ENCODE results near the gene ARHGAP20. TPM values are rescaled to one million over a fixed set of nuclear protein-coding genes. Genes with fewer than 3 reads are reported as not detected.

ARHGAP20 gene
- total and polyA plus RNA-seq, 3 experiments from 2014 or later = 0.09 TPM; not detected in 2

DNA sequence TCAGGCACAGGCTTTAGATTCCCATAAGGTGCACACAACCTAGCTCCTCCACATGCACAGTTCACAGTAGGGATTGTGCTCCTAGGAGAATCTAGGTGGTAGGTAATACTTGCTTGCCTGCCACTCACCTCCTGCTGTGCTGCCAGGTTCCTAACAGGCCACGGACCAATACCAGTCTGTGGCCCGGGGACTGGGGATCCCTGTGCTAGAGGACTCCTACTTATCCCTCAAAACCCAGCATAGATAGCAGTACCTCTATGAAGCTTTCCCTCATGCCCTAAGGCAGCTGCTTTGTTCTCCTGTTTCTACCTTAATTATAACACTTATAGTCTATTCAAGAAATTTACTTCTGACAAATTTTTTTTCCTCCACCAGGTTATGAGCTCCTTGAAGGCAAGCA lies 36.7 kb downstream of the ARHGAP20 start:
- H3K4me1 Mint-ChIP-seq = no peaks in the 10 kb centered on the region
- no peak overlapping the region for H3K27ac Mint-ChIP-seq
- Histone ChIP-seq H3K9me3 (ENCODE audit: low read length) (no peaks in the 10 kb centered on the region), H3K4me1 (ENCODE audit: insufficient read depth, low read length) (no peaks in the 10 kb centered on the region), H3K36me3 (ENCODE audit: insufficient read depth, low read length) (no peaks in the 10 kb centered on the region), H3K27ac (ENCODE audit: low read depth, low read length) (no peak overlapping the region), H3K4me3 (ENCODE audit: low read length) (no peak overlapping the region), H3K27me3 (ENCODE audit: insufficient read depth, low read length, poor library complexity, severe bottlenecking) (no peaks in the 10 kb centered on the region)
- DNase-seq = no peak
- peaks cover 0 to 5% of the 10 kb centered on the region in 2 donors for H3K27me3 Mint-ChIP-seq
- H3K36me3 Mint-ChIP-seq = no peaks in the 10 kb centered on the region
- CTCF ChIA-PET = no interaction called here
- POLR2A ChIA-PET = no interaction called here
- no peak overlapping the region for H3K4me3 Mint-ChIP-seq
- H3K9me3 Mint-ChIP-seq = no peaks in the 10 kb centered on the region

- Mint-ChIP-seq H3K27ac (no peak overlapping the region), H3K9me3 (peaks cover 0 to 3% (median 0%) of the 10 kb centered on the region in 5 donors), H3K4me1 (no peaks in the 10 kb centered on the region), H3K27me3 (peaks cover 1 to 14% of the 10 kb centered on the region in 2 donors), H3K36me3 (no peaks in the 10 kb centered on the region), H3K4me3 (no peak overlapping the region)
- ChIA-PET CTCF (no interaction called here), POLR2A (no interaction called here)
- H3K4me3 ChIP-seq (ENCODE audit: low read length) = no peak overlapping the region
- no peaks in the 10 kb centered on the region for H3K27me3 ChIP-seq (ENCODE audit: insufficient read depth, low read length, poor library complexity, severe bottlenecking)
- no peaks in the 10 kb centered on the region for H3K36me3 ChIP-seq (ENCODE audit: insufficient read depth, low read length)
- no peak overlapping the region for H3K27ac ChIP-seq (ENCODE audit: low read depth, low read length)
- no peaks in the 10 kb centered on the region for H3K9me3 ChIP-seq (ENCODE audit: low read length)
- H3K4me1 ChIP-seq (ENCODE audit: insufficient read depth, low read length) = no peaks in the 10 kb centered on the region
- DNase-seq = no peak
These were observed 46.4 kb downstream of the ARHGAP20 start for GRCh38 chr11:110665689-110666465.

- Mint-ChIP-seq H3K36me3 (peaks cover 0 to 7% (median 0%) of the 10 kb centered on the region in 3 donors), H3K27me3 (peaks cover 12 to 36% of the 10 kb centered on the region in 2 donors), H3K9me3 (peaks cover 2 to 13% (median 5%) of the 10 kb centered on the region in 5 donors), H3K4me1 (no peaks in the 10 kb centered on the region), H3K27ac (no peak overlapping the region), H3K4me3 (no peak overlapping the region)
- DNase-seq = no peak
- no peak overlapping the region for H3K27ac ChIP-seq (ENCODE audit: low read depth, low read length)
- ChIA-PET POLR2A (no interaction called here), CTCF (no interaction called here)
- H3K36me3 ChIP-seq (ENCODE audit: insufficient read depth, low read length) = no peaks in the 10 kb centered on the region
- H3K27me3 ChIP-seq (ENCODE audit: insufficient read depth, low read length, poor library complexity, severe bottlenecking) = no peaks in the 10 kb centered on the region
- H3K4me3 ChIP-seq (ENCODE audit: low read length) = no peak overlapping the region
- H3K9me3 ChIP-seq (ENCODE audit: low read length) = no peaks in the 10 kb centered on the region
- no peaks in the 10 kb centered on the region for H3K4me1 ChIP-seq (ENCODE audit: insufficient read depth, low read length)
These were observed 56.3 kb downstream of the ARHGAP20 start for GRCh38 chr11:110655967-110656366.

GRCh38 chr11:110654456-110654855 lies 57.8 kb downstream of the ARHGAP20 start:
- Mint-ChIP-seq H3K9me3 (peaks cover 7 to 14% (median 9%) of the 10 kb centered on the region in 5 donors), H3K4me3 (no peak overlapping the region), H3K27me3 (peaks cover 13 to 30% of the 10 kb centered on the region in 2 donors), H3K36me3 (peaks cover 0 to 9% (median 0%) of the 10 kb centered on the region in 3 donors), H3K4me1 (no peaks in the 10 kb centered on the region), H3K27ac (no peak overlapping the region)
- ChIA-PET CTCF (no interaction called here), POLR2A (no interaction called here)
- H3K27ac ChIP-seq (ENCODE audit: low read depth, low read length) = no peak overlapping the region
- no peaks in the 10 kb centered on the region for H3K9me3 ChIP-seq (ENCODE audit: low read length)
- H3K4me3 ChIP-seq (ENCODE audit: low read length) = no peak overlapping the region
- H3K4me1 ChIP-seq (ENCODE audit: insufficient read depth, low read length) = no peaks in the 10 kb centered on the region
- H3K27me3 ChIP-seq (ENCODE audit: insufficient read depth, low read length, poor library complexity, severe bottlenecking) = no peaks in the 10 kb centered on the region
- no peaks in the 10 kb centered on the region for H3K36me3 ChIP-seq (ENCODE audit: insufficient read depth, low read length)
- DNase-seq = no peak

- Mint-ChIP-seq H3K36me3 (no peaks in the 10 kb centered on the region), H3K27ac (no peak overlapping the region), H3K4me3 (no peak overlapping the region), H3K27me3 (peaks cover 10 to 25% of the 10 kb centered on the region in 2 donors), H3K9me3 (peaks cover 0 to 3% (median 2%) of the 10 kb centered on the region in 5 donors), H3K4me1 (no peaks in the 10 kb centered on the region)
- no peak for DNase-seq
- ChIA-PET CTCF (no interaction called here), POLR2A (no interaction called here)
- H3K4me3 ChIP-seq (ENCODE audit: low read length) = no peak overlapping the region
- H3K9me3 ChIP-seq (ENCODE audit: low read length) = no peaks in the 10 kb centered on the region
- H3K27ac ChIP-seq (ENCODE audit: low read depth, low read length) = no peak overlapping the region
- H3K4me1 ChIP-seq (ENCODE audit: insufficient read depth, low read length) = no peaks in the 10 kb centered on the region
- no peaks in the 10 kb centered on the region for H3K27me3 ChIP-seq (ENCODE audit: insufficient read depth, low read length, poor library complexity, severe bottlenecking)
- no peaks in the 10 kb centered on the region for H3K36me3 ChIP-seq (ENCODE audit: insufficient read depth, low read length)
These were observed 67.0 kb downstream of the ARHGAP20 start for GRCh38 chr11:110645253-110645652.

DNA sequence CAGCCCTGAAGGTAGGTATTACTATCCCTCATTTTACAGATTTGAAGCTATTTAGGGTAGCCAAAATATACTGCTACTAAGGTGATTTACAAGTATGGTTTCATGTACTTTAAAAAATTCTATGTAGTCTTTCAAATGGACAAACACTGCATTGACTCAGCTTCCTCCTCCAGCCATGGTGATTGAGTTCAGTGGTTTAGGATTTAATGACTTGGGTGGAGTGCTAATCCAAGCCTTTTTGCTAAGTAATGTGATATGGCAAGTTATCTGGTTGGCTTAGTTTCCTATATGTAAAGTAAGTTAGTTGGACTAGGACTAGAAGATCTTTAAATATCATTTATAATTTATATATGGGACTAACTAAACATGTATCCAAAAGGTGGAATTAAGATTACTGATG lies 77.9 kb downstream of the ARHGAP20 start:
- peaks cover 5 to 9% of the 10 kb centered on the region in 2 donors for H3K27me3 Mint-ChIP-seq
- H3K9me3 Mint-ChIP-seq = peaks cover 0 to 3% (median 0%) of the 10 kb centered on the region in 5 donors
- no peaks in the 10 kb centered on the region for H3K9me3 ChIP-seq (ENCODE audit: low read length)
- no peaks in the 10 kb centered on the region for H3K4me1 Mint-ChIP-seq
- H3K27ac Mint-ChIP-seq = no peak overlapping the region
- no peaks in the 10 kb centered on the region for H3K4me1 ChIP-seq (ENCODE audit: insufficient read depth, low read length)
- H3K27ac ChIP-seq (ENCODE audit: low read depth, low read length) = no peak overlapping the region
- H3K36me3 ChIP-seq (ENCODE audit: insufficient read depth, low read length) = no peaks in the 10 kb centered on the region
- no peak overlapping the region for H3K4me3 Mint-ChIP-seq
- DNase-seq = no peak
- no peak overlapping the region for H3K4me3 ChIP-seq (ENCODE audit: low read length)
- CTCF ChIA-PET = no interaction called here
- no peaks in the 10 kb centered on the region for H3K27me3 ChIP-seq (ENCODE audit: insufficient read depth, low read length, poor library complexity, severe bottlenecking)
- no peaks in the 10 kb centered on the region for H3K36me3 Mint-ChIP-seq
- POLR2A ChIA-PET = no interaction called here

- DNase-seq = no peak
- H3K4me1 ChIP-seq (ENCODE audit: insufficient read depth, low read length) = no peaks in the 10 kb centered on the region
- CTCF ChIA-PET = no interaction called here
- H3K4me3 Mint-ChIP-seq = no peak overlapping the region
- H3K27me3 ChIP-seq (ENCODE audit: insufficient read depth, low read length, poor library complexity, severe bottlenecking) = no peaks in the 10 kb centered on the region
- no peak overlapping the region for H3K27ac ChIP-seq (ENCODE audit: low read depth, low read length)
- no peaks in the 10 kb centered on the region for H3K4me1 Mint-ChIP-seq
- H3K4me3 ChIP-seq (ENCODE audit: low read length) = no peak overlapping the region
- H3K9me3 Mint-ChIP-seq = no peaks in the 10 kb centered on the region
- no peaks in the 10 kb centered on the region for H3K36me3 Mint-ChIP-seq
- H3K27ac Mint-ChIP-seq = no peak overlapping the region
- H3K9me3 ChIP-seq (ENCODE audit: low read length) = no peaks in the 10 kb centered on the region
- POLR2A ChIA-PET = no interaction called here
- H3K27me3 Mint-ChIP-seq = peaks cover 0 to 5% of the 10 kb centered on the region in 2 donors
- no peaks in the 10 kb centered on the region for H3K36me3 ChIP-seq (ENCODE audit: insufficient read depth, low read length)
These were observed 80.7 kb downstream of the ARHGAP20 start for GRCh38 chr11:110631551-110631950.

- no peak for DNase-seq
- H3K4me3 ChIP-seq (ENCODE audit: low read length) = no peak overlapping the region
- Mint-ChIP-seq H3K36me3 (no peaks in the 10 kb centered on the region), H3K4me3 (no peak overlapping the region), H3K4me1 (no peaks in the 10 kb centered on the region), H3K9me3 (no peaks in the 10 kb centered on the region), H3K27me3 (peaks cover 0 to 5% of the 10 kb centered on the region in 2 donors), H3K27ac (no peak overlapping the region)
- H3K9me3 ChIP-seq (ENCODE audit: low read length) = no peaks in the 10 kb centered on the region
- ChIA-PET CTCF (no interaction called here), POLR2A (no interaction called here)
- no peaks in the 10 kb centered on the region for H3K4me1 ChIP-seq (ENCODE audit: insufficient read depth, low read length)
- no peaks in the 10 kb centered on the region for H3K36me3 ChIP-seq (ENCODE audit: insufficient read depth, low read length)
- no peak overlapping the region for H3K27ac ChIP-seq (ENCODE audit: low read depth, low read length)
- H3K27me3 ChIP-seq (ENCODE audit: insufficient read depth, low read length, poor library complexity, severe bottlenecking) = no peaks in the 10 kb centered on the region
These were observed 82.6 kb downstream of the ARHGAP20 start for GRCh38 chr11:110629594-110629993.

All from CD8-positive, alpha-beta memory T cell (primary cell).